DOHH2 (cell line): ENCODE measurements around the gene LBH.

Experiments used
- H3F3A ChIP-seq: fragments of 200-600 bp; sonication (generic), shearing (Covaris generic); 2 replicates; pipeline ENCODE4 v1.6.0; 2016; ENCODE audit warnings: antibody characterized with exemption, mild to moderate bottlenecking; ENCODE audit not compliant: control insufficient read depth, insufficient read depth
- H3K27ac ChIP-seq: fragments of 200-600 bp; sonication (generic); 2 replicates; pipeline ENCODE4 v1.5.1; 2014; ENCODE audit warnings: low read depth, mild to moderate bottlenecking, low read length, moderate library complexity
- H3K27me3 ChIP-seq: fragments of 200-600 bp; sonication (generic); 2 replicates; pipeline ENCODE4 v1.6.1; 2014; ENCODE audit warnings: mild to moderate bottlenecking, low read length, mixed read lengths; ENCODE audit not compliant: control insufficient read depth
- H3K36me3 ChIP-seq: fragments of 200-600 bp; sonication (generic); 2 replicates; pipeline ENCODE4 v1.6.1; 2014; ENCODE audit warnings: mild to moderate bottlenecking, low read length, moderate library complexity, mixed read lengths; ENCODE audit not compliant: control insufficient read depth
- H3K4me1 ChIP-seq: fragments of 200-600 bp; sonication (generic); 2 replicates; pipeline ENCODE4 v1.6.1; 2014; ENCODE audit warnings: mild to moderate bottlenecking, low read length, mixed read lengths; ENCODE audit not compliant: control insufficient read depth
- H3K4me2 ChIP-seq: fragments of 200-600 bp; sonication (generic); 2 replicates; pipeline ENCODE4 v1.6.0; 2014; ENCODE audit warnings: mild to moderate bottlenecking, low read length, moderate library complexity
- H3K4me3 ChIP-seq: fragments of 200-600 bp; sonication (generic); 2 replicates; pipeline ENCODE4 v1.5.1; 2014; ENCODE audit warnings: mild to moderate bottlenecking, low read length, mixed read lengths
- H3K79me2 ChIP-seq: fragments of 200-600 bp; sonication (generic); 2 replicates; pipeline ENCODE4 v1.6.1; 2014; ENCODE audit warnings: mild to moderate bottlenecking, low read length, mixed read lengths; ENCODE audit not compliant: control insufficient read depth
- H3K9me2 ChIP-seq: fragments of 200-600 bp; sonication (generic); replicated peaks from 2 replicates; pipeline ENCODE4 v1.6.1; 2014; ENCODE audit warnings: mild to moderate bottlenecking, low read length, mixed read lengths; ENCODE audit not compliant: control insufficient read depth
- H3K9me3 ChIP-seq: fragments of 200-600 bp; sonication (generic); 2 replicates; pipeline ENCODE4 v1.6.1; 2014; ENCODE audit warnings: antibody characterized with exemption, low read length, mixed read lengths; ENCODE audit not compliant: control insufficient read depth, insufficient read depth
- H4K20me1 ChIP-seq: fragments of 200-600 bp; sonication (generic); 2 replicates; pipeline ENCODE4 v1.6.0; 2014; ENCODE audit warnings: low read depth, mild to moderate bottlenecking, antibody characterized with exemption, low read length, moderate library complexity; ENCODE audit not compliant: control insufficient read depth, insufficient read depth
- CTCF ChIP-seq: fragments of 200-600 bp; sonication (generic); IDR thresholded peaks from one replicate; pipeline ENCODE4 v1.5.1; 2014; ENCODE audit warnings: antibody characterized with exemption, mild to moderate bottlenecking, low read depth, low read length; ENCODE audit not compliant: poor library complexity, severe bottlenecking
- EZH2phosphoT487 ChIP-seq: fragments of 200-600 bp; sonication (generic); IDR thresholded peaks from 2 replicates; pipeline ENCODE4 v1.6.1; 2017; ENCODE audit warnings: borderline replicate concordance, mild to moderate bottlenecking, antibody characterized with exemption, low read length, moderate library complexity, mixed read lengths

Gene LBH

GRCh38 chr2:30308280-30308679, 76.9 kb downstream of the LBH start:
- Histone ChIP-seq H3K4me2 (no peak overlapping the region), H3F3A (no peaks in the 10 kb centered on the region), H3K27me3 (no peaks in the 10 kb centered on the region), H3K27ac (no peak overlapping the region), H3K79me2 (no peaks in the 10 kb centered on the region), H3K36me3 (no peaks in the 10 kb centered on the region), H3K9me3 (no peaks in the 10 kb centered on the region), H3K4me3 (no peak overlapping the region), H3K4me1 (peaks cover 14% of the 10 kb centered on the region), H4K20me1 (no peaks in the 10 kb centered on the region), H3K9me2 (no peaks in the 10 kb centered on the region)
- TF ChIP-seq EZH2phosphoT487 (no peak), CTCF (no peak)
